ENCODE measurements around the gene XPO4. TPM values are rescaled to one million over a fixed set of nuclear protein-coding genes. Genes with fewer than 3 reads are reported as not detected.

XPO4 gene
- polyA plus RNA-seq, 1 of the 3 experiments (the other 2 are of a cell fraction) = 4.2 TPM

DNA sequence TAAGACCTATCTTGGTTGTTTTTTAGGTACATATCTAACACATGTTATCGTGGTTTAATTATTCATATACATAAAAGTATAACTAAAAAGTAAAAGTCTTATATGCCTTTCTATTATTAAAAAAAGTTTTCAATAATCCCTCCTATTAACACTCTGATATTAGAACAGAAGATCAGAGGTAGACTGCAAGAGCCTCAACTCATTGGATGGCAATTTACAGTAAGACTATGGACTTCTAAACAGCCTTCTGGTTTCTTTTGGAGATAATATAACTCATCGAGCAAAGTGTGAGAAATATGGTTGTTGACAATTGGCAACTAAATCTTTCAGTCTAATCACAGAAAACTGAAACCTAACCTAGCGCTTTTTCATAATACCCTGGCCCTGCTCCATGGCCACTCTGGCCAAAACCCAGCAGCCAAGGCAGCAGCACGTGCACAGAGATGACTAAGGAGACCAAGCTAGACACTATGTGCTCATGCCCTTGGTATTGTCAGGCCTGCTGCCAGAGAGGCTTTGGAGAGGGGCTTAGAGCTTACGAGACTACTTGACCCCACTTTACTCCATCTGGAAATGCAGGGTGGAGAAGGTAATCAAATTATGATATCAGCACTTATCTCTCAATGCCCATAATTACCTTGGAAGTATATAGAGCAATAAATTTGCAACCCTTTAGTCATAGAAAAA, 88.2 kb downstream of the XPO4 start (continued):
- TF ChIP-seq, protein P1, sequence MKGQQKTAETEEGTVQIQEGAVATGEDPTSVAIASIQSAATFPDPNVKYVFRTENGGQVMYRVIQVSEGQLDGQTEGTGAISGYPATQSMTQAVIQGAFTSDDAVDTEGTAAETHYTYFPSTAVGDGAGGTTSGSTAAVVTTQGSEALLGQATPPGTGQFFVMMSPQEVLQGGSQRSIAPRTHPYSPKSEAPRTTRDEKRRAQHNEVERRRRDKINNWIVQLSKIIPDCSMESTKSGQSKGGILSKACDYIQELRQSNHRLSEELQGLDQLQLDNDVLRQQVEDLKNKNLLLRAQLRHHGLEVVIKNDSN (IDR thresholded peaks at IDR 0.05; ENCODE audit: borderline replicate concordance, low read depth) = peak; percentile 70; the same call in 1 of the 2 replicates
- TF ChIP-seq JUND (IDR thresholded peaks at IDR 0.05) = peak; percentile 90

DNA sequence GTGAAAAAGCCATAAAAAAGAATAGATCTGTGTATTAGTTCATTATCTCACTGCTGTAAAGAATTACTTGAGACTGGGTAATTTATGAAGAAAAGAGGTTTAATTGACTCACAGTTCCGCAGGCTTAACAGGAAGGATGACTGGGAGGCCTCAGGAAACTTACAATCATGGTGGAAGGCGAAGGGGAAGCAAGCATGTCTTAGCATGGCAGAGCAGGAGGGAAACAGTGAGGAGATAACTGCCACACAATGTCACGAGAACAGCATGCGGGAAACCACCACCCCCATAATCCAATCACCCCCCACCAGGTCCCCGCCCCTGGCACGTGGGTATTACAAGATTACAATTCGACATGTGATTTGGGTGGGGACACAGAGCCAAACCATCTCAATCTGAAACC, 89.7 kb downstream of the XPO4 start:
- CTCF ChIA-PET = no interaction called here
- H3K27ac ChIP-seq (ENCODE audit: low read depth in 2 of 2, low read length in 1 of 2) = peak overlapping the region in 1 of 2 experiments; percentile 96; a peak in 3 of 4 replicates

DNA sequence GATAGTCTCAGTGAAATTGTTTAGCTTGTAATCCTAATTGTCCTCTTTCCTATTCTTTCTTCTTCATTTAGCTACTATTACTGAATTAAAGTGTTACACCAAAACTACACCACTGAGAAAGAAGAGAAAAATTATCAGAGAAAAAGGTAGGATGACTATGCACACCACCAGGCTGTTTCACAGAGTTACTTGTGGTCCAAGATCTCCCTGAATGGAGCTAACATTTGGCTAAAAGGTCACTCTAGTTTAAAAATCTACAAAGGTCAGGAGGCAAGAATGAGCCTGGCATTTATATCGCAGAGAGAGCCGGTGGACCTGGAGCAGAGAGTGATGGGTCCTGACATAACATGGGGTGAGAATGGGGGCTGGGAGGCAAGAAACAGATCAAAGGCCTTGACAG, 91.7 kb downstream of the XPO4 start:
- ChIA-PET POLR2A (no interaction called here), CTCF (interaction anchor here (0.7 to 1.4 kb wide), 3 partner anchors 18 to 85 kb away, joined by 3 to 4 read pairs (median 3); no protein-coding TSS in a partner anchor)
- Histone ChIP-seq H3K9me2 (no peaks in the 10 kb centered on the region), H4K20me1 (ENCODE audit: insufficient read depth) (peaks cover 7% of the 10 kb centered on the region), H3K27me3 (ENCODE audit: insufficient read depth) (no peaks in the 10 kb centered on the region), H3K9me3 (no peaks in the 10 kb centered on the region), H3K36me3 (replicated peaks in 1 of 2; ENCODE audit: control insufficient read depth in 1 of 2, insufficient read depth in 2 of 2, low read length in 1 of 2) (peaks cover 28 to 35% of the 10 kb centered on the region in 2 experiments), H3K4me1 (ENCODE audit: control insufficient read depth in 1 of 2, insufficient read depth in 2 of 2, low read depth in 1 of 2, low read length in 1 of 2) (peaks cover 13 to 18% of the 10 kb centered on the region in 2 experiments), H3K4me2 (no peak overlapping the region), H3F3A (replicated peaks; ENCODE audit: insufficient read depth) (peaks cover 23% of the 10 kb centered on the region), H3K27ac (ENCODE audit: low read depth in 2 of 2, low read length in 1 of 2) (no peak overlapping the region), H2AFZ (ENCODE audit: low read depth) (no peak overlapping the region), H3K79me2 (ENCODE audit: insufficient read depth) (peaks cover 19% of the 10 kb centered on the region), H3K4me3 (ENCODE audit: low read depth in 2 of 2, low read length in 1 of 2) (no peak overlapping the region), H3K9ac (no peak overlapping the region)
- TF ChIP-seq FOXJ3 (CRISPR knock-in tag; IDR thresholded peaks at IDR 0.05) (no peak), CHD2 (IDR thresholded peaks at IDR 0.05; ENCODE audit: low read length, partially characterized antibody) (no peak), NFIC (IDR thresholded peaks at IDR 0.05; ENCODE audit: borderline replicate concordance) (no peak), ELF1 (IDR thresholded peaks at IDR 0.05) (no peak), NRF1 (IDR thresholded peaks at IDR 0.05; ENCODE audit: low read depth, low read length) (no peak), RXRA (IDR thresholded peaks at IDR 0.05; ENCODE audit: borderline replicate concordance, low read depth) (no peak), GATA2 (CRISPR knock-in tag; IDR thresholded peaks at IDR 0.05) (no peak), MXI1 (IDR thresholded peaks at IDR 0.05; ENCODE audit: low read depth, low read length) (no peak), FOXM1 (IDR thresholded peaks at IDR 0.05; ENCODE audit: low read depth) (no peak)
- TF ChIP-seq, protein P2, sequence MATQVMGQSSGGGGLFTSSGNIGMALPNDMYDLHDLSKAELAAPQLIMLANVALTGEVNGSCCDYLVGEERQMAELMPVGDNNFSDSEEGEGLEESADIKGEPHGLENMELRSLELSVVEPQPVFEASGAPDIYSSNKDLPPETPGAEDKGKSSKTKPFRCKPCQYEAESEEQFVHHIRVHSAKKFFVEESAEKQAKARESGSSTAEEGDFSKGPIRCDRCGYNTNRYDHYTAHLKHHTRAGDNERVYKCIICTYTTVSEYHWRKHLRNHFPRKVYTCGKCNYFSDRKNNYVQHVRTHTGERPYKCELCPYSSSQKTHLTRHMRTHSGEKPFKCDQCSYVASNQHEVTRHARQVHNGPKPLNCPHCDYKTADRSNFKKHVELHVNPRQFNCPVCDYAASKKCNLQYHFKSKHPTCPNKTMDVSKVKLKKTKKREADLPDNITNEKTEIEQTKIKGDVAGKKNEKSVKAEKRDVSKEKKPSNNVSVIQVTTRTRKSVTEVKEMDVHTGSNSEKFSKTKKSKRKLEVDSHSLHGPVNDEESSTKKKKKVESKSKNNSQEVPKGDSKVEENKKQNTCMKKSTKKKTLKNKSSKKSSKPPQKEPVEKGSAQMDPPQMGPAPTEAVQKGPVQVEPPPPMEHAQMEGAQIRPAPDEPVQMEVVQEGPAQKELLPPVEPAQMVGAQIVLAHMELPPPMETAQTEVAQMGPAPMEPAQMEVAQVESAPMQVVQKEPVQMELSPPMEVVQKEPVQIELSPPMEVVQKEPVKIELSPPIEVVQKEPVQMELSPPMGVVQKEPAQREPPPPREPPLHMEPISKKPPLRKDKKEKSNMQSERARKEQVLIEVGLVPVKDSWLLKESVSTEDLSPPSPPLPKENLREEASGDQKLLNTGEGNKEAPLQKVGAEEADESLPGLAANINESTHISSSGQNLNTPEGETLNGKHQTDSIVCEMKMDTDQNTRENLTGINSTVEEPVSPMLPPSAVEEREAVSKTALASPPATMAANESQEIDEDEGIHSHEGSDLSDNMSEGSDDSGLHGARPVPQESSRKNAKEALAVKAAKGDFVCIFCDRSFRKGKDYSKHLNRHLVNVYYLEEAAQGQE (IDR thresholded peaks at IDR 0.05; ENCODE audit: low read depth, low read length) = no peak
- TF ChIP-seq, protein P1 (IDR thresholded peaks at IDR 0.05; ENCODE audit: borderline replicate concordance, low read depth) = no peak
- DNase-seq = no peak
- WGBS (ENCODE audit: low lambda C conversion rate) = 100% methylated on average over 2 of the region's 2 CpGs

More for the DNA sequence above, 89.7 kb downstream of the XPO4 start:
- 94% methylated on average over 7 of the region's 7 CpGs for WGBS (ENCODE audit: low lambda C conversion rate)
- Histone ChIP-seq H3K4me3 (ENCODE audit: low read depth in 2 of 2, low read length in 1 of 2) (no peak overlapping the region), H2AFZ (ENCODE audit: low read depth) (no peak overlapping the region), H3K79me2 (ENCODE audit: insufficient read depth) (peaks cover 19% of the 10 kb centered on the region), H3K27me3 (ENCODE audit: insufficient read depth) (no peaks in the 10 kb centered on the region), H4K20me1 (ENCODE audit: insufficient read depth) (peaks cover 7% of the 10 kb centered on the region), H3K9me3 (no peaks in the 10 kb centered on the region), H3K36me3 (replicated peaks in 1 of 2; ENCODE audit: control insufficient read depth in 1 of 2, insufficient read depth in 2 of 2, low read length in 1 of 2) (peaks cover 17 to 20% of the 10 kb centered on the region in 2 experiments), H3K4me1 (ENCODE audit: control insufficient read depth in 1 of 2, insufficient read depth in 2 of 2, low read depth in 1 of 2, low read length in 1 of 2) (peaks cover 14 to 21% of the 10 kb centered on the region in 2 experiments), H3K9me2 (no peaks in the 10 kb centered on the region), H3K4me2 (peak overlapping the region; percentile 77; the same call in 1 of the 2 replicates), H3K9ac (no peak overlapping the region), H3F3A (replicated peaks; ENCODE audit: insufficient read depth) (peaks cover 36% of the 10 kb centered on the region)
- no peak for DNase-seq
- POLR2A ChIA-PET = no interaction called here
- TF ChIP-seq, protein P3, sequence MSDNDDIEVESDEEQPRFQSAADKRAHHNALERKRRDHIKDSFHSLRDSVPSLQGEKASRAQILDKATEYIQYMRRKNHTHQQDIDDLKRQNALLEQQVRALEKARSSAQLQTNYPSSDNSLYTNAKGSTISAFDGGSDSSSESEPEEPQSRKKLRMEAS (IDR thresholded peaks at IDR 0.05; ENCODE audit: low read depth) = no peak
